ENCODE results near the gene SLC35D1. TPM values are rescaled to one million over a fixed set of nuclear protein-coding genes. Genes with fewer than 3 reads are reported as not detected.

The SLC35D1 gene
- total RNA-seq (2021; fragmentation: NEBNext Ultra II Directional; extraction: Animal tissue kit (Norgen Biotek cat#: 25700)) (2.7 and 2.8 TPM in 2 replicates), polyA plus RNA-seq (2011; rRNA removed) (0.78 and 1.2 TPM in 2 replicates), polyA minus RNA-seq (2011; rRNA and poly(A)+ RNA removed) (3.3 and 3.8 TPM in 2 replicates)
- polyA plus RNA-seq (2011; cell fraction: cytosol; rRNA removed), result 1.3 TPM
- polyA plus RNA-seq (2011; cell fraction: nucleus; rRNA removed), result 0.97 TPM
- polyA plus RNA-seq (2012, experiment 1 of 2), result 0.98 to 1.9 TPM (median 1.4 TPM) in 4 replicates
- 0.30 TPM for polyA plus RNA-seq (2012, experiment 2 of 2)
- 1.8 TPM for polyA plus RNA-seq (2013, experiment 1 of 2)
- 2.3 TPM for polyA plus RNA-seq (2013, experiment 2 of 2)
- polyA minus RNA-seq (2011; cell fraction: cytosol; rRNA and poly(A)+ RNA removed), result 0.95 TPM
- 4.3 TPM for polyA minus RNA-seq (2011; cell fraction: nucleus; rRNA and poly(A)+ RNA removed)
- long read RNA-seq, experiment 1, partial matches to known transcripts, result 0 of 1 reads
- long read RNA-seq, experiment 1, other reads (novel, unspliced or antisense), result 1 of 1 reads
- long read RNA-seq, experiment 2, partial matches to known transcripts, result 0 of 1 reads
- long read RNA-seq, experiment 2, other reads (novel, unspliced or antisense), result 1 of 1 reads

GRCh38 chr1:67053785-67054772 is at the start of gene SLC35D1:
Gene SLC35D1, minus strand, starts transcription at chr1:67054148. Its CDS starts 135 bp downstream, at chr1:67054013.
- Histone ChIP-seq H2AK5ac (ENCODE audit: low read depth, low read length) (no peak within 1 kb of the TSS), H3K4ac (replicated peaks; ENCODE audit: insufficient read length, low read depth, low read length) (no peak within 1 kb of the TSS), H3K4me1 (replicated peaks in 1 of 4; ENCODE audit: control insufficient read depth in 3 of 4, insufficient read depth in 4 of 4, low read length in 3 of 4) (peaks cover 0 to 9% (median 2%) of the 10 kb centered on the region in 4 experiments; a peak in 3 of 7 replicates), H3K36me3 (ENCODE audit: control insufficient read depth in 2 of 4, insufficient read depth in 4 of 4, low read length in 3 of 4) (peaks cover 0 to 6% (median 0%) of the 10 kb centered on the region in 4 experiments; a peak in 1 of 8 replicates), H3K18ac (ENCODE audit: extremely low read depth, low read length) (peak within 1 kb of the TSS; percentile 87), H4K91ac (replicated peaks; ENCODE audit: insufficient read length, low read length) (peak within 1 kb of the TSS; percentile 73), H3K4me2 (ENCODE audit: insufficient read depth in 1 of 2, low read depth in 2 of 2, low read length in 2 of 2) (peak within 1 kb of the TSS; percentile 86 to 90), H2AFZ (ENCODE audit: low read length) (peak within 1 kb of the TSS; percentile 88), H3K27ac (ENCODE audit: low read depth, low read length) (0 out of 2 replicates have a peak within 1 kb of the TSS, but pooled peaks have one; percentile 8), H3K9ac (replicated peaks in 1 of 4; ENCODE audit: extremely low read depth in 1 of 4, low read depth in 3 of 4, low read length in 3 of 4) (peak within 1 kb of the TSS; percentile 62 to 74 (median 67)), H2BK5ac (ENCODE audit: low read depth, low read length) (peak within 1 kb of the TSS; percentile 81; the same call in 1 of the 2 replicates), H4K8ac (ENCODE audit: extremely low read depth, insufficient read depth, low read length) (peak within 1 kb of the TSS; percentile 95), H4K20me1 (replicated peaks in 1 of 2; ENCODE audit: control insufficient read depth in 1 of 2, insufficient read depth in 2 of 2, low read length in 2 of 2) (peaks cover 0 to 4% of the 10 kb centered on the region in 2 experiments), H3K79me1 (ENCODE audit: low read depth, low read length) (no peaks in the 10 kb centered on the region), H3K14ac (ENCODE audit: insufficient read length) (no peak within 1 kb of the TSS), H3K27me3 (replicated peaks in 1 of 4; ENCODE audit: control insufficient read depth in 3 of 4, extremely low read depth in 1 of 4, insufficient read depth in 3 of 4, low read length in 3 of 4) (no peaks in the 10 kb centered on the region; a peak in 1 of 7 replicates), H2BK20ac (ENCODE audit: low read length) (no peak within 1 kb of the TSS), H2BK12ac (ENCODE audit: low read depth, low read length) (no peak within 1 kb of the TSS), H3K9me3 (ENCODE audit: insufficient read depth in 2 of 2, low read depth in 1 of 2, low read length in 1 of 2) (no peaks in the 10 kb centered on the region), H3K4me3 (ENCODE audit: extremely low read depth in 1 of 4, insufficient read depth in 2 of 4, low read depth in 3 of 4, low read length in 4 of 4) (peak within 1 kb of the TSS; percentile 73 to 96 (median 76)), H2BK15ac (ENCODE audit: low read length) (no peak within 1 kb of the TSS), H4K5ac (ENCODE audit: insufficient read length, low read depth, low read length) (peak within 1 kb of the TSS; percentile 94), H3K79me2 (ENCODE audit: control insufficient read depth in 1 of 2, insufficient read depth in 2 of 2, low read length in 2 of 2) (no peaks in the 10 kb centered on the region; a peak in 1 of 4 replicates), H3K23ac (ENCODE audit: insufficient read length) (no peak within 1 kb of the TSS), H3K56ac (replicated peaks; ENCODE audit: insufficient read length, low read depth, low read length) (peak within 1 kb of the TSS; percentile 81), H3K23me2 (ENCODE audit: low read depth, low read length) (peaks cover 7% of the 10 kb centered on the region), H2BK120ac (replicated peaks; ENCODE audit: low read depth, low read length) (no peak within 1 kb of the TSS)
- ChIA-PET POLR2A (ENCODE audit: partially characterized antibody) (interaction anchor here (1.0 to 2.0 kb wide), 8 partner anchors 10 to 65 kb away, joined by 3 to 6 read pairs (median 5); no protein-coding TSS in a partner anchor), CTCF (ENCODE audit: partially characterized antibody) (interaction anchor here (0.9 to 5.6 kb wide), 4 partner anchors 34 to 159 kb away, joined by 3 to 25 read pairs (median 3); no protein-coding TSS in a partner anchor)
- no peak for FAIRE-seq
- DNase-seq (ENCODE audit: low read depth in 1 of 2, low spot score in 2 of 2), result peak; percentile 61 to 91
- whole genome bisulfite sequencing, 2 experiments (ENCODE audit: extremely low coverage in 1 of 2, insufficient coverage in 1 of 2, insufficient read length in 1 of 2, insufficient replicate concordance in 2 of 2, low coverage in 1 of 2, low lambda C conversion rate in 2 of 2, missing lambda C conversion rate in 1 of 2), result 3% methylated on average over 48 of the region's 73 CpGs; no CpG with 5 or more reads in 1 of the 2 experiments
- no peak for TF ChIP-seq TAF1 (IDR thresholded peaks at IDR 0.05; ENCODE audit: low read depth, low read length)
- TF ChIP-seq RFX5 (IDR thresholded peaks at IDR 0.05; ENCODE audit: borderline replicate concordance, low read depth, low read length), result no peak
- no peak for TF ChIP-seq SP1 (IDR thresholded peaks at IDR 0.05; ENCODE audit: low read depth, low read length)
- TF ChIP-seq HDAC2 (IDR thresholded peaks at IDR 0.05; ENCODE audit: borderline replicate concordance in 1 of 2, low read depth in 2 of 2, low read length in 2 of 2), result peak in 1 of 2 experiments; percentile 21; a peak in 1 of 4 replicates
- TF ChIP-seq BRCA1 (IDR thresholded peaks at IDR 0.05; ENCODE audit: low read depth, low read length), result no peak
- no peak for TF ChIP-seq GABPA (IDR thresholded peaks at IDR 0.05; ENCODE audit: borderline replicate concordance, insufficient read depth, low read length)
- TF ChIP-seq SIN3A (conservative IDR thresholded peaks at IDR 0.05 in 1 of 2, IDR thresholded peaks at IDR 0.05 in 1 of 2; ENCODE audit: low read depth in 1 of 2, low read length in 2 of 2), result peak in 1 of 2 experiments; percentile 56; a peak in 1 of 4 replicates
